Stimulated activated CD4-positive, alpha-beta T cell treated with anti-CD3 and anti-CD28 coated beads, Interleukin-12 subunit alpha, Interleukin-12 subunit beta, amount 100 ng/mL, for 24 hours (primary cell): ENCODE measurements around the gene CSK.

Source experiments
- DNase-seq, 2 experiments: peaks; one replicate each; pipeline ENCODE4 v3.0.0-alpha.2; 2020; ENCODE audit warnings: low read depth in 2 of 2

The CSK gene

DNA sequence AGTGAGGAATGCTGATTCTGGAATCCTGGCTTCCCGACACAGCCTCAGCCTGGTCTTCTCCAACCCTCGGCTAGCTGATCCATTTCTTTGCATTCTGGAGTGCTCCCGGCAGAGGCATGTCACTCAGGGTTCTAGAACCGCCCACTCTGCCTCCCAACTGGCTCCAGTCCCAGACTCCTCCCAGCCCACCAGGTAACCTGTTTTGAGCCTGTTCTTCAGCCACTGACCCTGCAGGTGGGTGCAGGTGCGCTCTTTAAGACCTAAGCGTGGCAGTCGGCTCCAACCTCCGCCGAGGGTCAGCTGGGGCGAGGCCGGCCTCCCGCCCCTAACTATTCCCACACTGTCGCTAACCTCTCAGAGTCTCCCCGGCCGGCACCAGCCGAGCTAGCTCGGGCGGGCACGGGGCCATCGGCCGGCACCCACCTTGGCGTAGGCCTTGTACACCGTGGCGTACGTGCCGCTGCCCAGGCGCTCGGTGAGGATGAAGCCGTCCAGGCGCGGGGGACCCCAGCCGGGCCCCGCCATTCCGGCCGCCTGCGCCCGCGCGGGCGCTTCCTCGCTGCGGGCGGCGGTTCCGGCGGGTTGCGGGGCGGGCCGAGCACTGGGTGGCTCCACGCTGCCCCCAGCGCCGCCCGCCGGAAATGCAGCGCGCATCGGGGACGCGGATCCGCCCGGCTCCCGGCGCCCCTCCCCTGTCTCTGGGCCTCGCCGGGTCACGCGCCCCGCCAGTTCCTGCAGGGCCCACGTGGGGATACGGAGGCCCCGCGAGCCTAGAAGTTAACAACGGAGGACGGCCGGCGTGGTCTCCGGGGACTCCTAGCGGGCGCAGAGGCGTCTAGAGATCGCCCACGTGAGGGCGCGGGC, 60.9 kb downstream of the CSK start, which contains the start of gene ULK3:
Gene ULK3, minus strand, starts transcription at position 576 of the 864 bp plus-strand sequence. Its CDS starts 51 bp downstream, at position 525.
- DNase-seq, result peak; percentile 87 to 91

DNA sequence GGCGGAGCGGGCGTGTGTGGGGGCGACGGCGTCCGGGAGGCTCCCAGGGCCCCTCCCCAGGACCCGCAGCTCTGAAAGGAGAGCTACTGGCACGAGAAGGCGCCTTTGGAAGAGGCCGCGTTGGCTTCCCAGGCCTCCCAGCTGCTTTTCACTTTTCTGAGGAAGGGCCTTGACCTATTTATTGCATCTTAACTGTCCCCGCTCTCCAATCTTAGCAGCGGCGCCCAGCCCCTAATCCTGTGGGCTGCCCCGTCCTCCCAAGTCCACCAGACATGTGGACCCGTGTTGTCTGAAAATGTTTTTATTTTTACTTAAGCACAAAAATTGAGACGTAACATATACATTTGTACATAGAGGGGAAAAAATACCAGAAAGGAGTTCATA, 61.6 kb downstream of the CSK start:
- DNase-seq, result no peak

DNA sequence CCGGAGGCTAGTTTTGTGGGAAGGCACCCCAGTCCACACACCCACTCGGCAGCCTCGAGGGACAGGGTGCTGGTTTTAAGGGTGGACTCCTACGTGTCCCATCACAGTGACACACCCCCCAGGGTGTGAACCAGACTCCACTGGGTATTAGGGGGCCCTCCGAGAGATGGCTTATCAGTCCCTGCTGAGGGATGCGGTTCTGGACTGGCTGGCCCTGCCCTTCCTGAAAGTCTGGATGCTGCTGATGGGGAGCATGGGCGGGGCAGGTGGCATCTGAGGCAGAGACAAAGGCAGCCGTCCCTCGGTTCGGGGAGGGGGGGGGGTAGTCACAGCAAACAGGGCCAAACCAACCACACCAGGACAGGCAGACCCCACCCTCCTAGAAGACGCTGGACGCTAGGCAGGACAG, 62.0 kb downstream of the CSK start:
- DNase-seq, result no peak

DNA sequence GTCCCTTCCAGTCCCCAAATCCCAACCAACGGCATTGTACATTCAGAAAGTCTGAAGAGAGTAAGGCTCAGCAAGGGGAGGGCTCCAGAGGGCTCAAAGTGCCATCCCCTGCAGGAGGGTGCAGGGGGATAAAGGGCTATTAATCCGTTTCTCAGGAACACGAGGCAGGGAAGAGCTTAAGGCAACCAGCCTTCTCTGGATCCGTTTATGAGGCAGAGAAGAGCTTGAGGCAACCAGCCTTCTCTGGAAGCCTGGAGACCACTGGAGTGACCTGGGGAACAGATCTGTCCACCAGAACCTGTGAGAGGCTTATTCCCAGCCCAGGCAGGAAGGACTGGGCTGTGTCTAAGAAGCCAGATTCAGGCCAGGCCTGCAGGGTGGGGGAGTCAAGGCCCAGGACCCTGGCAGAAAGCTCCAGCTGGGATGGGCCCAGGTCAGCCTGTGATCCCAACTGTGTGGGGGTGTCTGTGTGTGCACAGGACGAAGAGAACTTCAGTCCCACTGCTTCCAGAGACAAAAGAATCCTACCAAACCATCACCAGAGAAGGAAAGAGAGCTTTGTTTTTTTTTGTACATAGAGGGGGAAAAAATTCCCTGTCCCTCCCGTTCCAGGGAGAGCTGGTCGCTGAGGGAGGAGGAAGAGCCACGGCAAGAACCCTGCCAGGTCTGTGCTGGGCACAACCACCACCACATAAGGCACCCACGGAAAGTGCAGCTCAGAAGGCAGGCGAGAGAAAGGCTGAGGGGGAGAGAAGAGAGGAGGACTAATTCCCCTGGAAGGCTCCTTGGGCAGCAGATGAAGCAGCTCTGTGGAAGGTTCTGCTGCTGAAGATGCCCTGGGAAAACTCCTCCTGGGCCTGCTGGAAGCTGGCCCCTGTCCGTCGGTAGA, 62.7 kb downstream of the CSK start:
- DNase-seq, result no peak

DNA sequence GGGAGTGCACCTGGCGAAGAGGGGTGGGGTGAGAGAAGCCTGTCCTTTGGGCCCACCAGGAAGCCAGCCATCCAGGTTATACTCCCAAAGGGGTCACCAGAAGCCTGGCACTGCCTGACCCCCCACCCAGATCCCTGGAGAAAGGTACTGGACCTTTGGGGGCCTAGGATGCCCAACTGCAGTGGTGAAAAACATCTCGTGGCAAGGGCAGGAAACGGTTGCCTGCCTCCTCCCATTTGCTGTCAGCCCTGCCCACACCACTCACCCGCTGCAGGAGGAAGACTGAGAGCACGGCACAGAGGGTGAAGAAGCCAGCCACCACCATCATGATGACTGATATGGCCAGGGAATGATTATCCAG, 63.3 kb downstream of the CSK start:
- peak; percentile 25 to 43 for DNase-seq

DNA sequence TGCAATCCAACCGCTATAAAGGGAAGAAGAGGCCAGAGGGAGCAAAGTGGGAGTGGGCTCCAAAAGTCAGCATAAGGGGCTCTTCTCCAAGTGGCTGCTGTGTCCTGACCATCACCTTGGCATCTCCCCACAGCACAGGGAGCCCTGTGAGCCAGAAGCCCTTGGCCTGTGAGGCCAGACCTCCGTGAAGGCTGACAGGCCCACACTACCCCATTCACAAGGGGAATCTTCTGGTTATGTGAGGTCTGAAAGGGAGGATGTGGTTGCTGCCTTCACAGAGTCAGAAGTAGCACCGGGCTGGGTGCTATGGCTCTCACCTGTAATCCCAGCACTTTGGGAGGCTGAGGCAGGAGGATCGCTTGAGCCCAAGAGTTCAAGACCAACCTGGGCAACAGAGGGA, 63.7 kb downstream of the CSK start:
- no peak for DNase-seq

DNA sequence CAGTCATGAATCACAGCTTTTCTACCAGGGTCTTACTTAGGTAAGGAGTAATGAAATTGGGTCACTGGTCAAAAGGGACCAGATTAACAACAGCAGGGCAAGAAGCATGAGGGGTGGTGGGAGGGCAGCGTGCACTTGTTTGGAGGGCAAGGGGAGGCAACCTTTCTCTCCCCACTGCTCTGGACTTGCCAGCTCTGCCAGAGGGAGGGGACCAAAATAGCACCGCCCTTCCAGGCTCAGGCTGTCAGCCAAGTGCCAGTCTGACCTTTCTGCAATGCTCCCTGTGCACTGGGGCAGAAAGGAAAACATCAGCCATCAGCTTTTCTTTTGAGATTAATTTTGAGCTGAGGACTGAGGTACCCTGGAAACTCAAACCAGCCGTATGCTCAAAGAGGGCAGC, 65.6 kb downstream of the CSK start:
- DNase-seq, result no peak

DNA sequence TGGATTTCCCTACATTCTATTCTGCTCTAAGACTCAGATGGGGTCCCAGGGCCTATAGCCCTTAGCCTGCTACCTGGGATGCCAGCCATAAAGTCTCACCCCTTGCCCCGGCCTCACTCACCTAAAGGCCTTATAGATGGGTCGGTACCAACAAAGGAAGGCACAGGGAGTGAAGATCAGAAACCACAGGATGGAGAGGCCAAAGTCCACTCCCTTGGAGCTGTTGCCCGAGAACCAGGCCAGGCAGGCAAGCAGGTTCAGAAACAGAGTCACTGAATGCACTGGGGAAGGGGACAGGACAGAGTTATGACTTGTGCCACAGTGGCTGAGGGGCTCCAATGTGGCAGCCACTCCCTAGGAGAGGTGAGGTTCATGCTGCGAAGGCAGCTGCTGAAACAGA, 68.5 kb downstream of the CSK start:
- DNase-seq, result no peak

DNA sequence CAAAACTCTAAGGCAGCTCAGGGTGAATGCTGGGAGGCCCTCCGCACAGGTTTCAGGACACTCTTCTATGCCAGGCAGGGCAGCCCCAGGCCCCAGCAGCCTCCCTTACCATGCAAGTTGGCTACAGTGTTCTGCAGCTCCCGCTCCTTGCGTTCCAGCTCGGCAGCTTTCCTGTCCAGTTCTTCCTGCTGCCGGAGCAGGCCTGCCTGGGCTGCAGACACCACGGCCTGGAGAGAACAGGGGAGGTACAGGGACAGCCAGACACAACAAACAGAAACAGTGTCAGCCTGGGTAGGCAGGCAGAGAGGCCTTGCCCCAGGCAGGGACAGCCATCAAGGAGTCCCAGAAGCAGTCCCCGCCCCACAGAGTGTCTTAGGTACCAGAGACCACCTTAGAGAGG, 70.1 kb downstream of the CSK start:
- no peak for DNase-seq
